GM21515 (cell line): ENCODE measurements around the gene KIF1A.

Experiments used
- ATAC-seq: cut with Tn5 transposase; IDR thresholded peaks from one replicate; pipeline ENCODE4 v1.9.1; 2021; ENCODE audit not compliant: unreplicated experiment

The KIF1A gene

DNA sequence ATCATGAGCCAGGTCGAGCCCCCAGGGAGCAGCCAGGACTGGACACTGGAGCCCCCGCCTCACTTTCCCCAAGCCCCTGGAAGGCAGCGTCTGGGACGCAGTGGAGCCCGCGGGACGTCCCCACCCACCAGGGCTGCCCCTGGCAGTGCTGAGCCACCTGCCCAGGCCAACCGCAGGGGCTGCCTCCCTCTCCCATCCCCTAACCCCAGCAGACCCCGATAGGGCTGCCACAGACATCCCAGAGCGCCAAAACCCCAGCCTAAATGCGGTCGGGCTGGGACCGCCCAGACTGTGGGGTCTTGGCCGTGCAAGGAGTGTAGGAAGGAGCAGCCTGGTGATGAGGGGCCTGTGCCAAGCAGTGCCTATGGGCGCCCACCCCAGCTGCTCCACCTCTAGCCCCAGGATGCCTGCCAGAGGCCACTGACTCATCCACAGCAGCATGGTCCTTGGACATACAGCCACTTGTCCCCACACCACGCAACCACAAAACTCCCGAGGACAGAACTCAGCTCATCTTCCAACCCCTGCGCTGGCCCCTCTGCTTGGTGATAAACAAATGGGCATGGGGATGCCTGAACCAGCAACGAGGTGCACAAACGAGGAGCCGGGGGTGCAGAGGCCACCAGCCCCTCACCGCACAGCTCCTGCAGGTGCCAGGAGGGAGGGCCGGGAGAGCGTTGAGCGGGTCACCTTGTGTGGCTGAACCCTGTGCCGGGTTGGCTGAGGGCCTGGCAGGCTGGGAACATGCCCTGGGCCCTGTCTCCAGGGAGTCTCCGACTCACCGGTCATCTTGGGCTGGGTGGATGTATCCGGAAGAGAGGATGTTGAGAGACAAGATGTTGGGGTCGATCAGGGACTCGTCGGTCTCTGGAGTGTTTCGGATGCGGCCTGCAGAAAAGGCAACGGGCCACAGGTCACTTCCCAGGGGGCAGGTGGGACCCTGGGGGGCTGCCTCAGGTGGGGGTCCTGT, 83.5 kb downstream of the KIF1A start:
- no peak for ATAC-seq

GRCh38 chr2:240735476-240735875, 84.5 kb downstream of the KIF1A start:
- ATAC-seq = no peak

- ATAC-seq = no peak
These were observed 85.3 kb downstream of the KIF1A start for GRCh38 chr2:240734756-240735155.

- ATAC-seq = no peak
These were observed 86.1 kb downstream of the KIF1A start for GRCh38 chr2:240733803-240734495.

DNA sequence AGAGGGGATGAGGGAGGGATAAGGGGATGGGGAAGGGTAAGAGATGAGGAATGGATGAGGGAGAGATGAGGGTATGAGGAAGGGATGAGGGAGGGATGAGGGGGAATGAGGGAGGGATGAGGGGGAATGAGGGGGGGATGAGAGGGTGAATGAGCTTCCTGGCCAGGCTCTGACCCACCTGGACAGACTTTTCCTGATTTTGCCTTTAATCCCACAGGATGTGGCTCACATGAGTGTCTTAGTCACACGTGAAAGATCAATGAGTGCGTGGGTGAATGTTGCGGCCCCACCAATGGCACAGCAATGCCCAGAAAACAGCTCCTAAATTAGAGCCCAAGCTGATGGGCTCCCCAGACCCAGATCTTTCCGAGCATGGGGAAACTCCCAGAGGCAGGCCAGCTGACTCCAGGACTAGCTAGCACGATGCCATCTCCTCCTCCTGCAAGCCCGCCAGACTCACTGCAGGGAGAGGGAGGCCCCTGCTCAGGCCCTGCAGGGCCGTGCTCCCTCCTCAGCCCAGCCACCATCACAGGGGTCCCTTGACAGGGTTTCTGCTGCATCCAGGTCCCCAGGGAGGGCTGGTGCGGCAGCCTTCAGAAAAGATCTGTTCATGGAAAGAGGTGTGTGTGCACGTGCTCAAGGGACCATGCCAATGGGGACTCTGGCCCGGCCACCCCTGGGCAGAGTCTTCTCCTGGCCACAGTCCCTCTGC, 87.0 kb downstream of the KIF1A start:
- no peak for ATAC-seq

- ATAC-seq = no peak
These were observed 87.8 kb downstream of the KIF1A start for GRCh38 chr2:240732184-240732583.

- ATAC-seq = no peak
These were observed 88.9 kb downstream of the KIF1A start for GRCh38 chr2:240731178-240731545.

DNA sequence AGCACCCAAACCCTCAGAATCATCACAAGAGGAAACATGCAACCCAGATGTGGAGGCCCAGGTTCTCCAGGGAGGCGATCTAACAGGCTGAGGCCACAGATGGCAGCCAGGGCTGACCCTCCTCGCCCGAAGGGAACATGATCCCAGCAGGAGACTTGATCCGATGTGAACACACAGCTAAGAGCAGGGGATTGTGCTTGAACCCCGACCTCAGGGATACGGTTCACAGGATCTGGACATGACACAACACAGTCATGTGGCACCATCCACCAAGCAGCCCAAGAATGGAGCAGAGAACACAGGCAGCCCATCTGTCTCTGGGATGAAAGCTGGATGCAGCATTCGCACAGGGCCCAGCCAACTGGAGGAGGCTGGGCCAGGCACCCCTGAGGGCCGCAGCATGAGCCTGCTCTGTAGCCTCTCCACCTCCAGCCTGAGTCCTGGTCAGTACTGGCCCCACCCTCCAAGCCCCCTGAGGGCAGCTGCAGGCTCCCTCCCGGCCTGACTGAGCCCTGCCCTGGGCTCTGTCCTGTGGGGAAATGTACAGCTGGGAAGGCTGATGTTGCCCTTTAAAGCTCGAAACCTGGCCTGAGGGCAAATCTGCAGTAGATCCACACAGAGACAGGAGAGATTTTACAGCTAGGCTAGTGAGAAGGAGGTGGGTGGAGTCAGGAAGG, 89.4 kb downstream of the KIF1A start:
- no peak for ATAC-seq

- no peak for ATAC-seq
These were observed 91.2 kb downstream of the KIF1A start for GRCh38 chr2:240728827-240729226.

DNA sequence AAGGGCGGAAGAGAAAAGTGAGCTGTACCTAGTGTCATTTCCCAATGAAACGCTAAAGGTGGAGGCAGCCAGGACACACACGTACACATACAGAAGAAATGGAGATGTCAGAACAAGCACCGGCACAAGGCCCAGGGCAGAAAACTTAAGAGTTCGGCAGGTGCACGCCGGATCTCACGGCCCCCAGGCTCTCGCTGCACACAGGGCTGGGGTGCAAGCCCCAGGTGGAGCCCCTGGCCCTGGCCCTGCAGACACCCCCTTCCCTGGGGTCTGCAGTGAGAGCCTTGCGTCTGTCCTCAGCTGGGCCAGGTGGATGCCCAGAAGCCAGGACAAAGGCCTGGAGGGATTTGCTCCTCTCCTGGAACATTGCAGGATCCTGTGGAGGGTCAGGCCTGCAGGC, 91.7 kb downstream of the KIF1A start:
- no peak for ATAC-seq

DNA sequence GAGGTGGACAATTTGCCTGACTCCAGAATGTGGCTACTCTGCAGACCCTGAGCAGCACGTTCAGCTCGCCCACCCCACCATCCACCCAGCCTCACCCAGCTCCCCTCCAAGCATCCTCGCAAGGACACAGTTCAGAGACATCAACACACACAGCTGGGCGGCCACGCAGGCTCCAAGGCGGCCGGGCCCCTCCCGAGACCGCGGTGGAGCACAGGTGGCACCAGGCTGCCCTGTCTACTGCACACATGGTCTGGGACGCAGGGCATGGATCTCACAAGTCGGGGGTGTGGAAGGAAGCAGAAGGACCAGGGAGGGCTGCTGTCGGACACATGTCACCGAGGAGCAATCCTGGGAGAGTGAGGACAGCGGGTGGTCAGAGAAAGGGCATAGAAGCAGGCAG, 92.1 kb downstream of the KIF1A start:
- ATAC-seq = no peak

- ATAC-seq = no peak
These were observed 92.6 kb downstream of the KIF1A start for GRCh38 chr2:240727439-240727838.

DNA sequence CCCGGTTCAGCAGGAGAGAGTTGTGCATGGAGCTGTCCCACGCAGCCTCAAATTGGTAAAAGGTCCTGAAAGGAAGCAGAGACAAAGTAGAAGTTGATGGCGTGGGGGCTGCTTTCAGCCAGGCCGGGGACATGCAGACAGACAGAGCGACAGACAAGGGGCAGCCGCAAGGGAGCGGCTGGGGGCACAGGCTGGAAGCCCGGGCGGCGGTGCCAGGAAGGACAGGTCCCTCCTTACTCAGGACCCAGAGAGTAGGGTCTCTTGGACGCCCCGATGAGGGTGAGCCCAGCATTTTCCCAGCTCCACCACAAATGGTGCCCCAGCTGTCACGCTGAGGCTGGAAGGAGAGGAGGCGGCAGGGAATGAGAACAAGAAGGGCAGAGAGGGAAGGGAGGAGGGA, 93.1 kb downstream of the KIF1A start:
- no peak for ATAC-seq

- ATAC-seq = no peak
These were observed 94.3 kb downstream of the KIF1A start for GRCh38 chr2:240725671-240726070.

DNA sequence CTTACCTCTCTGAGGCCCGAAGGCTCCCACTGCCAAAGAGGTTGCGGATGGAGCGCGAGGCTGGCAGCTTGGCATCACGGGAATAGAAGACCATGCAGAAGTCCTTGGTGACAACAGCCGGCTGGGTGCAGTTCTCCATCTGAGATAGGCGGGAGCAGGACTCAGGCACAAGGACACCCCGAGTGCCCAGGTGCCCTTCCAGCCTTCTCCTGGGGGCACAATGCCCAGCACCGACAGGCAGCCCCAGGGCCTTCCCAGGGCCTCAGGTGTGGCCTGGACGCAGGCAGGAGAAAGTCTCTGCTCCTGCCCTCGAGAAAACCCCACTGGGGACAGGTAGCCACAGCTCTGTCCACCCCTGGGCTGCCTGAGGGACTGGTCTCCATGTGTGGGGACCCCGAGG, 94.8 kb downstream of the KIF1A start:
- no peak for ATAC-seq

GRCh38 chr2:240724431-240724830, 95.6 kb downstream of the KIF1A start:
- ATAC-seq = no peak

DNA sequence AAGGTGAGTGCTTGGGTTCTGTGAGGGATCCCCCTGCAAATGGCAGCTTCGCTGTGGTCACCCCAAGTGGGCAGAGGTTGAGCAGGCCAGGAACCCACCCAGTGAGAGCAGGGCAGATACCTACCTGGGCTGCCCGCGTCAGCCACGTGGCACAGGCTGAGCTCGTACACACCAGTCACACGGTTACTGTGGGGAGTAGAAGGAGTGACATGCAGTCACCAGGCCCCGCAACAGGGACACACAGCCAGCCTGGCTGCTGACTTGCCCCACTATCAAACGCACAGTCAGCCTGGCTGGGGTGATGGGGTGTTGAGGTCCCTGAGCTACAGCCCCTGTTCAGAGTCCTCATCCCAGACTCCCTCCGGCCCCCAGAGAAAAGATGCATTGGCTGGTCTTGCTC, 96.2 kb downstream of the KIF1A start:
- no peak for ATAC-seq

GRCh38 chr2:240722796-240723735, 97.0 kb downstream of the KIF1A start:
- no peak for ATAC-seq

GRCh38 chr2:240722376-240722775, 97.6 kb downstream of the KIF1A start:
- ATAC-seq = no peak

DNA sequence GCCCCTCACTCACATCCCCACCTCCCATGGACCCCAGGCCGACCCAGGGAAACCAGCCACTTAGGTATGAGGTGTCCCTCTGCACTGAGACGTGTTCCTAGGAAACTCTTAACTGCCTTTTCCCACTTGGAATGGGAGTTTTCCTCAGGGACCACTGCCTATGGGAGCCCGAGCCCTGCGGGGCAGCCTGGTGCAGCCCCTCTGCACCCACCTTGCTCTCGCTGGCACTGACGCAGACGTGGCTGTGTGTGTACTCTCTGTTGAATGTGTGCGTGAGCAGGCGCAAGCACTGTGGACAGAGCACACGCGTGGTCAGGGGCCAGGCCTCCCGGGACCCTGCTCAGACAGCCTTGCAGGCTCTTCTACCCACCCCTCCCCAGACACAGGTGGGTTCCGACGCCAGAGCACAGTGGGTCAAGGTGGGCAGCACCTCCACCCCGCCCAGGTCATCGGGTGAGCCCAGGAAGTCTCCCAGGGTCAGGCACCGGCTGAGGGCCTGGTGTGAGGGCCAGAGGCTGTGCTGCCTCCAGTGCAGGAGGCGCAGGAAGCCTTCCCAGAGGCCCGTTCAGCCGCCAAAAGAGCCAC, 98.3 kb downstream of the KIF1A start:
- ATAC-seq = no peak
